B cell (primary cell): ENCODE results near the gene RGS6. TPM values are rescaled to one million over a fixed set of nuclear protein-coding genes. Genes with fewer than 3 reads are reported as not detected.

Experiments used
- ATAC-seq: fragments of 200-7000 bp; cut with Tn5 transposase; one replicate; pipeline ENCODE4 v1.10.0; 2021; ENCODE audit warnings: low read depth, mild to moderate bottlenecking, moderate number of reproducible peaks, moderate library complexity
- CTCF ChIA-PET: fragments of 350-600 bp; sonication (Branson Sonifier 250); formaldehyde crosslinking; loops from one replicate; lab custom pipeline; 2021; ENCODE audit warnings: antibody characterized with exemption, inconsistent platforms; lab: Charles Lee
- POLR2A ChIA-PET: fragments of 350-600 bp; sonication (Branson Sonifier 250); formaldehyde crosslinking; loops from one replicate; lab custom pipeline; 2021; ENCODE audit warnings: antibody characterized with exemption; lab: Charles Lee
- DNase-seq: peaks from one replicate; pipeline ENCODE4 v3.0.0; 2013
- H2AFZ ChIP-seq: 2 replicates; pipeline ENCODE4 v1.6.1; 2012; ENCODE audit warnings: mild to moderate bottlenecking, low read depth, low read length; ENCODE audit not compliant: insufficient read depth, poor library complexity, severe bottlenecking
- H3K27ac ChIP-seq, 2 donors: 1 replicate in 1 of 2; 2 replicates in 1 of 2; pipeline ENCODE4 v1.5.1; 2012 to 2013; ENCODE audit warnings: low read length in 2 of 2, mild to moderate bottlenecking in 2 of 2, moderate library complexity in 1 of 2
- H3K27me3 ChIP-seq, 4 experiments: fragments of 200-600 bp in 1 of 4; sonication (generic) in 1 of 4; replicated peaks in 1 of 4; 1 replicate in 2 of 4; 2 replicates in 2 of 4; pipeline versions ENCODE4 v1.6.1 to v1.7.0; 2013 to 2016; ENCODE audit warnings: low read length in 3 of 4, mild to moderate bottlenecking in 2 of 4, mixed read lengths in 1 of 4, moderate library complexity in 1 of 4; ENCODE audit not compliant: insufficient read depth in 4 of 4, control insufficient read depth in 3 of 4; ENCODE audit errors: control extremely low read depth in 1 of 4
- H3K36me3 ChIP-seq, 2 experiments: replicated peaks in 1 of 2; 1 replicate in 1 of 2; 2 replicates in 1 of 2; pipeline versions ENCODE4 v1.6.1 to v1.7.1; 2013; ENCODE audit warnings: low read length in 1 of 2; ENCODE audit not compliant: insufficient read depth in 2 of 2, control insufficient read depth in 1 of 2; ENCODE audit errors: control extremely low read depth in 1 of 2, extremely low read depth in 1 of 2
- H3K4me1 ChIP-seq, 2 donors: fragments of 200-600 bp in 1 of 2; sonication (generic) in 1 of 2; 1 replicate in 1 of 2; 2 replicates in 1 of 2; pipeline versions ENCODE4 v1.5.1 to v1.6.1; 2013 to 2017; ENCODE audit warnings: low read length in 2 of 2; ENCODE audit not compliant: control insufficient read depth in 2 of 2, insufficient read depth in 2 of 2
- H3K4me2 ChIP-seq: replicated peaks from 2 replicates; pipeline ENCODE3; 2012; ENCODE audit warnings: mild to moderate bottlenecking, low read depth, low read length; ENCODE audit not compliant: poor library complexity, severe bottlenecking
- H3K4me3 ChIP-seq, 5 experiments: fragments of 200-600 bp in 1 of 5; sonication (generic) in 1 of 5; 1 replicate in 3 of 5; 2 replicates in 2 of 5; pipeline versions ENCODE4 v1.5.1 to v1.7.0; 2011 to 2016; ENCODE audit warnings: low read length in 4 of 5, mild to moderate bottlenecking in 4 of 5, low read depth in 2 of 5, control low read depth in 1 of 5, moderate library complexity in 1 of 5; ENCODE audit not compliant: insufficient read depth in 1 of 5; ENCODE audit errors: control extremely low read depth in 1 of 5, extremely low read depth in 1 of 5
- H3K79me2 ChIP-seq: fragments of 200-600 bp; sonication (generic); one replicate; pipeline ENCODE4 v1.6.0; 2016; ENCODE audit warnings: low read length; ENCODE audit not compliant: control insufficient read depth, insufficient read depth
- H3K9ac ChIP-seq: fragments of 200-600 bp; sonication (generic); 2 replicates; pipeline ENCODE4 v1.6.1; 2017; ENCODE audit warnings: mild to moderate bottlenecking, low read length, moderate library complexity
- H3K9me3 ChIP-seq, 3 donors: one replicate each; pipeline versions ENCODE4 v1.6.1 to v1.7.1; 2013; ENCODE audit warnings: low read length in 2 of 3; ENCODE audit not compliant: control insufficient read depth in 2 of 3, insufficient read depth in 1 of 3; ENCODE audit errors: control extremely low read depth in 1 of 3
- H4K20me1 ChIP-seq: 2 replicates; pipeline ENCODE4 v1.6.0; 2012; ENCODE audit warnings: mild to moderate bottlenecking, low read length; ENCODE audit not compliant: insufficient read depth, control insufficient read depth, poor library complexity, severe bottlenecking
- H3K27ac Mint-ChIP-seq: one replicate; pipeline ENCODE4 v1.8.0; 2021; ENCODE audit warnings: mixed read lengths
- H3K27me3 Mint-ChIP-seq: one replicate; pipeline ENCODE4 v1.8.0; 2021; ENCODE audit warnings: mixed read lengths
- H3K4me1 Mint-ChIP-seq: one replicate; pipeline ENCODE4 v1.8.0; 2021; ENCODE audit warnings: mixed read lengths
- H3K4me3 Mint-ChIP-seq: one replicate; pipeline ENCODE4 v1.8.0; 2021; ENCODE audit warnings: mixed read lengths
- H3K9me3 Mint-ChIP-seq: one replicate; pipeline ENCODE4 v1.8.0; 2022; ENCODE audit warnings: mixed read lengths; ENCODE audit not compliant: insufficient read depth
- CTCF ChIP-seq: fragments of 200-600 bp; IDR thresholded peaks from one replicate; pipeline ENCODE4 v1.8.0; 2022; ENCODE audit warnings: antibody characterized with exemption, mild to moderate bottlenecking
- EZH2 ChIP-seq: IDR thresholded peaks from 2 replicates; pipeline ENCODE4 v1.6.1; 2012; ENCODE audit warnings: borderline replicate concordance, low read depth, mild to moderate bottlenecking, moderate library complexity, low read length; ENCODE audit not compliant: insufficient read depth, poor library complexity, severe bottlenecking
- WGBS: methylation state at CpG from one replicate; pipeline ENCODE4 v1.1.5; 2013; ENCODE audit warnings: missing lambda C conversion rate; ENCODE audit not compliant: insufficient coverage; 5-methylcytosine and 5-hydroxymethylcytosine counted together
- intact Hi-C: fragments of 100-400 bp; cut with micrococcal nuclease; formaldehyde crosslinking; loops from one replicate; pipeline ENCODE4 v1.10.0; 2022
- polyA plus RNA-seq: library from polyadenylated mRNA; depleted of rRNA; stranded (reverse); fragments of >200 nt; gene quantifications from 2 replicates; pipeline ENCODE4 v1.2.3, GENCODE V29; 2012
- total RNA-seq, 2 donors: library from RNA; stranded (reverse); fragments of 120-200 nt in 1 of 2; gene quantifications; 1 replicate in 1 of 2; 2 replicates in 1 of 2; pipeline versions ENCODE4 v1.2.3 to v1.2.4, GENCODE V29; 2013 to 2022

RGS6 gene
- total and polyA plus RNA-seq, 2 donors (not counting 1 experiment from before 2014, with no cell fraction given) = 0.07 TPM; not detected in 1

- H3K9me3 ChIP-seq = peaks cover 0 to 1% (median 0%) of the 10 kb centered on the region in 3 donors
Observed at GRCh38 chr14:71905860-71906259, 26.4 kb upstream of the RGS6 start.

More at GRCh38 chr14:71905860-71906259, 26.4 kb upstream of the RGS6 start:
- Histone ChIP-seq H3K4me3 (no peak overlapping the region), H4K20me1 (no peaks in the 10 kb centered on the region), H3K4me1 (no peaks in the 10 kb centered on the region), H3K9ac (no peak overlapping the region), H3K27ac (no peak overlapping the region), H3K36me3 (no peaks in the 10 kb centered on the region), H3K27me3 (peaks cover 0 to 4% (median 0%) of the 10 kb centered on the region in 4 experiments), H2AFZ (no peak overlapping the region), H3K4me2 (no peak overlapping the region), H3K79me2 (no peaks in the 10 kb centered on the region)
- Mint-ChIP-seq H3K4me3 (no peak overlapping the region), H3K27ac (no peak overlapping the region), H3K9me3 (peaks cover under 1% of the 10 kb centered on the region), H3K27me3 (peaks cover 39% of the 10 kb centered on the region), H3K4me1 (no peaks in the 10 kb centered on the region)
- 83% methylated on average over 3 of the region's 7 CpGs for WGBS
- ChIA-PET POLR2A (no interaction called here), CTCF (no interaction called here)
- TF ChIP-seq EZH2 (no peak), CTCF (no peak)
- ATAC-seq (no peak), DNase-seq (no peak)
- intact Hi-C loops = no loop called here
